Mesenchymal stem cell (in vitro differentiated cells and primary cell): Measurements from ENCODE around the gene VPS8.

ENCODE experiments used
- DNase-seq: peaks from one replicate; pipeline ENCODE4 v3.0.0-alpha.2; 2013
- H2AFZ ChIP-seq: one replicate; pipeline ENCODE4 v1.6.1; 2013; ENCODE audit warnings: low read depth, mild to moderate bottlenecking, control low read depth, inconsistent platforms, low read length, moderate library complexity
- H2AK5ac ChIP-seq: 2 replicates; pipeline ENCODE4 v1.6.1; 2013; ENCODE audit warnings: low read length, moderate library complexity, mild to moderate bottlenecking, inconsistent platforms; ENCODE audit not compliant: severe bottlenecking
- H2BK120ac ChIP-seq: one replicate; pipeline ENCODE4 v1.6.1; 2013; ENCODE audit warnings: low read depth, mild to moderate bottlenecking, inconsistent platforms, low read length, moderate library complexity
- H2BK12ac ChIP-seq, 2 experiments: one replicate each; pipeline ENCODE4 v1.6.1; 2013; ENCODE audit warnings: inconsistent platforms in 2 of 2, low read length in 2 of 2, mild to moderate bottlenecking in 2 of 2, moderate library complexity in 2 of 2, control low read depth in 1 of 2
- H2BK15ac ChIP-seq: one replicate; pipeline ENCODE4 v1.6.1; 2013; ENCODE audit warnings: mild to moderate bottlenecking, low read depth, inconsistent platforms; ENCODE audit not compliant: poor library complexity, severe bottlenecking
- H2BK5ac ChIP-seq: 2 replicates; pipeline ENCODE4 v1.6.1; 2013; ENCODE audit warnings: low read depth, mild to moderate bottlenecking, low read length, control low read depth, inconsistent platforms; ENCODE audit not compliant: poor library complexity, severe bottlenecking
- H3K14ac ChIP-seq, 2 experiments: one replicate each; pipeline ENCODE4 v1.6.1; 2013; ENCODE audit warnings: inconsistent platforms in 2 of 2, low read length in 2 of 2, control low read depth in 1 of 2, mild to moderate bottlenecking in 1 of 2, moderate library complexity in 1 of 2
- H3K18ac ChIP-seq, 2 experiments: one replicate each; pipeline ENCODE4 v1.6.1; 2013; ENCODE audit warnings: inconsistent platforms in 2 of 2, low read length in 2 of 2, control low read depth in 1 of 2, low read depth in 1 of 2, mild to moderate bottlenecking in 1 of 2
- H3K23ac ChIP-seq, 2 experiments: one replicate each; pipeline ENCODE4 v1.6.1; 2013; ENCODE audit warnings: inconsistent platforms in 2 of 2, low read length in 2 of 2, mild to moderate bottlenecking in 2 of 2, moderate library complexity in 2 of 2, control low read depth in 1 of 2
- H3K27ac ChIP-seq: 2 replicates; pipeline ENCODE4 v1.5.1; 2013; ENCODE audit warnings: mild to moderate bottlenecking, moderate library complexity, low read length, control low read depth, inconsistent platforms; ENCODE audit not compliant: poor library complexity, severe bottlenecking
- H3K27me3 ChIP-seq, 2 experiments: 2 replicates each; pipeline versions ENCODE4 v1.6.1 to v1.7.0; 2013; ENCODE audit warnings: low read length in 2 of 2, mild to moderate bottlenecking in 2 of 2, moderate library complexity in 2 of 2, control low read depth in 1 of 2, inconsistent platforms in 1 of 2; ENCODE audit not compliant: control insufficient read depth in 1 of 2, insufficient read depth in 1 of 2
- H3K36me3 ChIP-seq, 2 experiments: 2 replicates each; pipeline versions ENCODE4 v1.6.1 to v1.7.0; 2013; ENCODE audit warnings: low read length in 2 of 2, control low read depth in 1 of 2, inconsistent platforms in 1 of 2, low read depth in 1 of 2, mild to moderate bottlenecking in 1 of 2; ENCODE audit not compliant: insufficient read depth in 2 of 2, control insufficient read depth in 1 of 2
- H3K4ac ChIP-seq, 2 experiments: one replicate each; pipeline ENCODE4 v1.6.1; 2013; ENCODE audit warnings: inconsistent platforms in 2 of 2, low read length in 2 of 2, mild to moderate bottlenecking in 2 of 2, moderate library complexity in 2 of 2, control low read depth in 1 of 2, low read depth in 1 of 2
- H3K4me1 ChIP-seq: 2 replicates; pipeline ENCODE4 v1.6.1; 2013; ENCODE audit warnings: low read depth, low read length, control low read depth; ENCODE audit not compliant: control insufficient read depth, insufficient read depth
- H3K4me2 ChIP-seq: 2 replicates; pipeline ENCODE4 v1.6.1; 2013; ENCODE audit warnings: low read length, mild to moderate bottlenecking, inconsistent platforms; ENCODE audit not compliant: poor library complexity, severe bottlenecking
- H3K4me3 ChIP-seq, 2 experiments: 2 replicates each; pipeline versions ENCODE4 v1.5.1 to v1.7.0; 2013; ENCODE audit warnings: low read length in 2 of 2, mild to moderate bottlenecking in 2 of 2, control low read depth in 1 of 2, low read depth in 1 of 2; ENCODE audit not compliant: insufficient read depth in 1 of 2
- H3K79me1 ChIP-seq: replicated peaks from 2 replicates; pipeline ENCODE4 v1.6.1; 2013; ENCODE audit warnings: mild to moderate bottlenecking, control low read depth, low read length, inconsistent platforms; ENCODE audit not compliant: poor library complexity, severe bottlenecking
- H3K9ac ChIP-seq: 2 replicates; pipeline ENCODE4 v1.7.0; 2013; ENCODE audit warnings: mild to moderate bottlenecking, low read length, moderate library complexity
- H3K9me3 ChIP-seq: 2 replicates; pipeline ENCODE4 v1.7.0; 2013; ENCODE audit warnings: mild to moderate bottlenecking, low read length; ENCODE audit not compliant: control insufficient read depth
- H4K8ac ChIP-seq: one replicate; pipeline ENCODE4 v1.6.1; 2013; ENCODE audit warnings: inconsistent platforms, mild to moderate bottlenecking, low read length, moderate library complexity
- H4K91ac ChIP-seq: one replicate; pipeline ENCODE4 v1.6.1; 2013; ENCODE audit warnings: mild to moderate bottlenecking, low read length, inconsistent platforms
- WGBS: methylation state at CpG from one replicate; pipeline ENCODE4 v1.1.7; 2013; ENCODE audit warnings: mixed read lengths; 5-methylcytosine and 5-hydroxymethylcytosine counted together

The VPS8 gene

DNA sequence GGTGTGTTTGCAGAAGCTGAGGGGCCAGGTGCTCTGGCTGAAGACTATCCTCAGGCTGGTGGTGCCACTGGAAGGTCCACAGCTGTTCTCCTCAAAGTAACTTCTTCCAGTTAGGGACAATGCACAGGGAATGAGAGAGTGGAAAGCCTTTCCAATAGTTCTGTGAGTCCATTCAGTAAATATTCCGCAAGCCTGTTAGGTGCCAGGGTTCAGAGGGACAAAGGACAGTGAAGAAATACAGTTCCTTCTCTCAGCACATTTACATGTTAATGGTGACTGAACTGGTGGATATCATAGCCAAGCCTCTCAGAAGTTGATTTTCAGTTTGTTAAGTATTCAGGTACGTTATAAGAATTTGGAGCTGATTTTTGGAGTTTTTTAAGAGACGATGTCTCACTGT lies 218.4 kb downstream of the VPS8 start:
- WGBS = 100% methylated on average over 3 of the region's 3 CpGs

DNA sequence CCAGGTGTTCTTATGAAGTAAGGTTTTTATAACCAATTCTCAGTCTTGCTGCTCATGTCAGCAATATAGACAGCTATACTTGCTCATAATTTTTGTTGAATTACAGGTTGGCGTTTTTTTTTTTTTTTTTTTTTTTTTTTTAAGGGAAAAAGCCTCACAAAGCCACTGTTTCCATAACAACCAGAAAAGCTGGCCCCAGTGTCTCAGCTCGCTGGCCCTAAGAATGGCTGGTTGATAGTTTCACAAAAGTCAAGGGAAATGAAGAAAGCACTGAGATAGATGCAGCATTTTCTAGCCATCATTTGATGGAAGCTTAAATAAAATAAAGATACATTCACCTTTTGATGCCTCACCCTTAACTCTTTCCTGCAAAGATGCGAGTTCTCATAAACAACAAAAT lies 219.0 kb downstream of the VPS8 start:
- H2BK120ac ChIP-seq = no peak overlapping the region
- peaks cover 6% of the 10 kb centered on the region for H3K9me3 ChIP-seq
- no peak overlapping the region for H3K4ac ChIP-seq
- no peak overlapping the region for H3K18ac ChIP-seq
- no peak overlapping the region for H2BK12ac ChIP-seq
- H3K27me3 ChIP-seq = no peaks in the 10 kb centered on the region
- no peak overlapping the region for H2BK15ac ChIP-seq
- no peak overlapping the region for H3K4me2 ChIP-seq
- no peak overlapping the region for H3K9ac ChIP-seq
- H3K23ac ChIP-seq = no peak overlapping the region
- 100% methylated on average over 1 of the region's 3 CpGs for WGBS
- H3K4me3 ChIP-seq = no peak overlapping the region
- H3K27ac ChIP-seq = no peak overlapping the region
- no peak overlapping the region for H4K91ac ChIP-seq
- no peaks in the 10 kb centered on the region for H3K4me1 ChIP-seq
- no peak overlapping the region for H2BK5ac ChIP-seq
- peaks cover 3 to 33% of the 10 kb centered on the region in 2 experiments for H3K36me3 ChIP-seq
- no peak for DNase-seq
- H3K79me1 ChIP-seq = peaks cover 1% of the 10 kb centered on the region
- no peak overlapping the region for H2AK5ac ChIP-seq
- H2AFZ ChIP-seq = no peak overlapping the region
- no peak overlapping the region for H4K8ac ChIP-seq
- no peak overlapping the region for H3K14ac ChIP-seq

More for the DNA sequence above, 218.4 kb downstream of the VPS8 start:
- Histone ChIP-seq H3K4ac (no peak overlapping the region), H2AFZ (no peak overlapping the region), H3K27ac (no peak overlapping the region), H3K27me3 (no peaks in the 10 kb centered on the region), H3K9ac (no peak overlapping the region), H3K36me3 (peaks cover 3 to 38% of the 10 kb centered on the region in 2 experiments), H2BK5ac (no peak overlapping the region), H4K91ac (no peak overlapping the region), H2BK15ac (no peak overlapping the region), H2BK12ac (no peak overlapping the region), H3K23ac (no peak overlapping the region), H4K8ac (no peak overlapping the region), H3K14ac (no peak overlapping the region), H3K4me3 (no peak overlapping the region), H3K9me3 (peaks cover under 1% of the 10 kb centered on the region), H3K4me2 (no peak overlapping the region), H3K79me1 (peaks cover 1% of the 10 kb centered on the region), H2AK5ac (no peak overlapping the region), H2BK120ac (no peak overlapping the region), H3K18ac (no peak overlapping the region), H3K4me1 (no peaks in the 10 kb centered on the region)
- DNase-seq = no peak

DNA sequence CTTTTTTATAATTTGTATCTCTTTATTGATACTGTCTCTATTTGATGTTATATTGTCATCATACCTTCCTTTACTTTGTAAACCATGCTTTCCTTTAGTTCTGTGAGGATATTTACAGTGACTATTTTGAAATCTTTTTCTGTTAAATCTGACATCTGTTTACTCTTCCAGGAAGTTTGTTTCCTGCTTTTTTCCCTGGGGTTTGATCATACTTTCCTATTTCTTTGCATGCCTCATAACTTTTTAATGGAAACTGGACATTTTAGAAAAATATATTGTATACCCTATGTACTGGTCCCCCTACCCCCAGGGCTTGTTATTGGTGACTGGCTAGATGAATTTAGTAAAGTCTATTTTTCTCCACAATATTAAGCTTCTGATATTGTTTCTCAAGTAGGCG lies 225.8 kb downstream of the VPS8 start:
- no peak overlapping the region for H3K4ac ChIP-seq
- H2BK12ac ChIP-seq = no peak overlapping the region
- no peaks in the 10 kb centered on the region for H3K36me3 ChIP-seq
- no peak for DNase-seq
- no peaks in the 10 kb centered on the region for H3K27me3 ChIP-seq
- H2BK120ac ChIP-seq = no peak overlapping the region
- H3K9me3 ChIP-seq = peaks cover 30% of the 10 kb centered on the region
- H3K14ac ChIP-seq = no peak overlapping the region
- H2AFZ ChIP-seq = no peak overlapping the region
- no peak overlapping the region for H3K4me3 ChIP-seq
- no peaks in the 10 kb centered on the region for H3K4me1 ChIP-seq
- 100% methylated on average over 1 of the region's 1 CpG for WGBS
- no peak overlapping the region for H3K4me2 ChIP-seq
- no peak overlapping the region for H2BK15ac ChIP-seq
- no peak overlapping the region for H2AK5ac ChIP-seq
- H2BK5ac ChIP-seq = no peak overlapping the region
- no peak overlapping the region for H3K18ac ChIP-seq
- no peak overlapping the region for H3K9ac ChIP-seq
- no peak overlapping the region for H4K8ac ChIP-seq
- H3K79me1 ChIP-seq = peaks cover 4% of the 10 kb centered on the region
- H3K27ac ChIP-seq = no peak overlapping the region
- no peak overlapping the region for H4K91ac ChIP-seq
- no peak overlapping the region for H3K23ac ChIP-seq

DNA sequence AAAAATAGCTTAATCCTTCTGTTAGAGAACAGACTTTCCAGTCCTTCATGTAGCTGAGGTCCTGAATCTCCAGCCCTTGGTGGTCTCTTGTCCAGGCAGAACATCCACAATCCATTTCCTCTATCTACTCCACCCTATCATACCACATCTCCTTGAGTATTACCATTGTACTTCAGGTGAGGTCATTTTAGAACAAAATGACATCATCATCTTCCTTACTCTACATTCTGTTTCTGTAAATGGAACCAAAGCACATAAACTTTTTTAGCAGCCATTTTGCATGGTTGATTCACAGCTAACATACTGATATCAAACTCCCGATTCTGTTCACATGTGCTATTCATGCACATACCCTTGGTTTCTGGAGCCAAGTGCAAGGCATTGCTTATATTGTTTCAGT lies 228.5 kb downstream of the VPS8 start:
- H3K14ac ChIP-seq = no peak overlapping the region
- no peak overlapping the region for H3K23ac ChIP-seq
- no peak overlapping the region for H3K4ac ChIP-seq
- no peaks in the 10 kb centered on the region for H3K36me3 ChIP-seq
- peaks cover 2% of the 10 kb centered on the region for H3K79me1 ChIP-seq
- no peak overlapping the region for H3K18ac ChIP-seq
- no peak overlapping the region for H2BK120ac ChIP-seq
- H2BK15ac ChIP-seq = no peak overlapping the region
- peaks cover 29% of the 10 kb centered on the region for H3K9me3 ChIP-seq
- H3K27me3 ChIP-seq = no peaks in the 10 kb centered on the region
- no peaks in the 10 kb centered on the region for H3K4me1 ChIP-seq
- no peak overlapping the region for H2BK12ac ChIP-seq
- 100% methylated on average over 1 of the region's 1 CpG for WGBS
- H3K9ac ChIP-seq = no peak overlapping the region
- H3K4me2 ChIP-seq = no peak overlapping the region
- no peak overlapping the region for H2AK5ac ChIP-seq
- no peak overlapping the region for H4K91ac ChIP-seq
- H3K27ac ChIP-seq = no peak overlapping the region
- H3K4me3 ChIP-seq = no peak overlapping the region
- no peak overlapping the region for H2BK5ac ChIP-seq
- DNase-seq = no peak
- no peak overlapping the region for H2AFZ ChIP-seq
- H4K8ac ChIP-seq = no peak overlapping the region
